AML-193 (cell line): ENCODE results near the gene TRAPPC3.

Source experiments
- DNase-seq, 2 experiments: peaks; one replicate each; lab custom pipeline; 2025; lab: John Stamatoyannopoulos, UW

The TRAPPC3 gene

GRCh38 chr1:36151134-36151844, 2.0 kb upstream of the TRAPPC3 start:
- no peak for DNase-seq

- DNase-seq = peak; percentile 81
Measured at GRCh38 chr1:36150296-36151133, 1.2 kb upstream of the TRAPPC3 start.

- no peak for DNase-seq
Measured at GRCh38 chr1:36149973-36150295, 648 bp upstream of the TRAPPC3 start.

- peak; percentile 37 to 66 for DNase-seq
Measured at GRCh38 chr1:36148821-36149236, 457 bp downstream of the TRAPPC3 start.

- DNase-seq = no peak
Measured at GRCh38 chr1:36144413-36144812, 4.9 kb downstream of the TRAPPC3 start.

- DNase-seq = no peak
Measured at GRCh38 chr1:36143424-36143823, 5.9 kb downstream of the TRAPPC3 start.

- DNase-seq = no peak
Measured at GRCh38 chr1:36142121-36142520, 7.2 kb downstream of the TRAPPC3 start.

GRCh38 chr1:36139521-36139920, 9.8 kb downstream of the TRAPPC3 start:
- DNase-seq = no peak

GRCh38 chr1:36137776-36138175, 11.5 kb downstream of the TRAPPC3 start:
- DNase-seq = no peak

GRCh38 chr1:36137226-36137625, 12.1 kb downstream of the TRAPPC3 start:
- DNase-seq = no peak

- no peak for DNase-seq
Measured at GRCh38 chr1:36136535-36136934, 12.8 kb downstream of the TRAPPC3 start.

GRCh38 chr1:36135796-36136195, 13.5 kb downstream of the TRAPPC3 start:
- no peak for DNase-seq

- no peak for DNase-seq
Measured at GRCh38 chr1:36135330-36135667, 14.0 kb downstream of the TRAPPC3 start.

- DNase-seq = peak; percentile 40 to 50
Measured at GRCh38 chr1:36134505-36135329, 14.6 kb downstream of the TRAPPC3 start.

- no peak for DNase-seq
Measured at GRCh38 chr1:36134031-36134430, 15.3 kb downstream of the TRAPPC3 start.

- DNase-seq = no peak
Measured at GRCh38 chr1:36133484-36133883, 15.8 kb downstream of the TRAPPC3 start.

GRCh38 chr1:36132029-36132428, 17.3 kb downstream of the TRAPPC3 start:
- DNase-seq = no peak

GRCh38 chr1:36128905-36129206, 20.4 kb downstream of the TRAPPC3 start:
- no peak for DNase-seq

GRCh38 chr1:36128126-36128904, 21.0 kb downstream of the TRAPPC3 start:
- DNase-seq = peak in 1 of 2 experiments; percentile 12

GRCh38 chr1:36126797-36127500, 22.3 kb downstream of the TRAPPC3 start:
- no peak for DNase-seq

GRCh38 chr1:36126005-36126716, 23.1 kb downstream of the TRAPPC3 start:
- DNase-seq = no peak
